Activated CD8-positive, alpha-beta memory T cell treated with anti-CD3 and anti-CD28 coated beads, Interleukin-2, amount 50 U/mL, for 24 hours (primary cell): ENCODE measurements around the gene GPATCH3.

ENCODE experiments used
- DNase-seq: peaks from one replicate; pipeline ENCODE4 v3.0.0-alpha.2; 2020; ENCODE audit errors: extremely low read depth

GPATCH3 gene

DNA sequence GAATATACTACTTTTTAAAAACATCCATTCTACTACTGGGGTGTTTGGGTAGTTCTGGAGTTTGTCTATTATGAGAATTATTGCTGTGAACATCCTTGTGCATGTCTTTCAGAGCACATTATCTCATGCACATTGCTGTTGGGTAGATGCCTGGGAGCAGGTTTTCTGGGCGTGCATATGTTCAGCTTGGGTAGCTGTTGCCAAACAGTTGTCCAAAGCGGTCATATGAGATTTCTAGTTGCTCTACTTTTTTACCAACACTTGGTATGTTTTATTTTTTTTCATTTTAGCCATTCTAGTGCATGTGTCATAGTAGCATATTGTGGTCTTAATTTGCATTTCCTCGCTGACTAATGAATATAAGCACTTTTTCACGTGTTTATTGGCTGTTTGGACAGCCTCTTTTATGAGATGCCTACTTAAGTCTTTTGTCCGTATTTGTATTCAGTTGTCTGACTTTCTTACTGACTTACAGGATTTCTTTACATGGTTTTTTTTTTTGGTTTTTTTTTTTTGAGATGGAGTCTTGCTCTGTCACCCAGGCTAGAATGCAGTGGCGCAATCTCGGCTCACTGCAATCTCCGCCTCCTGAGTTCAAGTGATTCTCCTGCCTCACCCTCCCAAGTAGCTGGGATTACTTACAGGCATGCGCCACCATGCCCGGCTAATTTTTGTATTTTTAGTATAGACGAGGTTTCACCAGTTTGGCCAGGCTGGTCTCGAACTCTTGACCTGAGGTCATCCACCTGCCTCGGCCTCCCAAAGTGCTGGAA lies 55.7 kb downstream of the GPATCH3 start:
- DNase-seq = no peak
